ENCODE measurements around the gene GFRA4. TPM values are rescaled to one million over a fixed set of nuclear protein-coding genes. Genes with fewer than 3 reads are reported as not detected.

GFRA4 gene
- total RNA-seq, 1 experiment from 2014 or later = not detected

DNA sequence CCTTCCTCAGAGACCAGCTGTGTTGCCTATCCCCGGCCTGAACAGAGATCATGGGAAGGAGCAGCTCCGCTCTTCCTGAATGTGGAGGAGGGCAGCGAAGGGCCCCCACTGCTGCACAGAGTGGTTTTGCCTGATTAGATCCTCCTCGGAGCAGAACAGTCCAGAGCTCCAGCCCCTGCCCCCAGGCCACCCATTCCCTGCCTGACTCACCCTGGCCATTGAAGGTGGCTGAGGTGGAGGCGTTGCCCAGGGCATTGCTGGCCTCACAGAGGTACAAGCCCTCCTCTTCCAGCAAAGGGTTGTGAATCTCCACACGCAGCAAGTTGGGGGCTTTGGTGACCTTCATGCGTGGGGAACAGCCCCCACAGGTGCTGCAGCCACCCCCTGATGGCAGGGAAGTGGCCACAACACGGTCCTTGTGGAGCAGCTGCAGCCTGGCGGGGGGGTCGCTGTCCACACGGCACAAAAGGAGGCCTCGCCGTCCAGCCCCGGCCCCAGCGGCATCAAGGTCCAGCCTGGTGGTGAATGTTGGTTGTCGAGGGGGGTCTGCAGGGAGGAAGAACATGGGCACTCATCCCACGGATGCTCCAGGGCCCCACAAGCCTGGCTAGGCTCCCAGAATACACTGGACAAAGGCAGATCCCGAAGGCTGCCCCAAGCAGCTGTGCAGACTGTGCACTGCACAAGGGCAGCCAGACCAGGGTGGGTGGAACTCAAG, 34.5 kb upstream of the GFRA4 start:
- no peaks in the 10 kb centered on the region for H3K4me1 ChIP-seq (ENCODE audit: low read length)
- no peaks in the 10 kb centered on the region for H4K20me1 ChIP-seq (ENCODE audit: insufficient read depth, low read depth, low read length)
- peaks cover 4% of the 10 kb centered on the region; the same call in 1 of the 2 replicates for H3K9me3 ChIP-seq (ENCODE audit: low read length)
- H3K4me3 ChIP-seq (ENCODE audit: low read length) = no peak overlapping the region
- H3K9me2 ChIP-seq (replicated peaks; ENCODE audit: insufficient read depth, low read length) = no peaks in the 10 kb centered on the region
- no peak for DNase-seq
- no peak overlapping the region for H2AFZ ChIP-seq (ENCODE audit: low read length)
- H3K79me2 ChIP-seq (ENCODE audit: low read length) = no peaks in the 10 kb centered on the region
- no peaks in the 10 kb centered on the region for H3K36me3 ChIP-seq (ENCODE audit: insufficient read depth, low read length)
- H3K4me2 ChIP-seq (ENCODE audit: low read depth, low read length, poor library complexity, severe bottlenecking) = no peak overlapping the region
- H3K27me3 ChIP-seq (ENCODE audit: low read length) = no peaks in the 10 kb centered on the region
- no peak overlapping the region for H3K9ac ChIP-seq (ENCODE audit: low read length)
- no peak overlapping the region for H3K27ac ChIP-seq (ENCODE audit: low read length)

DNA sequence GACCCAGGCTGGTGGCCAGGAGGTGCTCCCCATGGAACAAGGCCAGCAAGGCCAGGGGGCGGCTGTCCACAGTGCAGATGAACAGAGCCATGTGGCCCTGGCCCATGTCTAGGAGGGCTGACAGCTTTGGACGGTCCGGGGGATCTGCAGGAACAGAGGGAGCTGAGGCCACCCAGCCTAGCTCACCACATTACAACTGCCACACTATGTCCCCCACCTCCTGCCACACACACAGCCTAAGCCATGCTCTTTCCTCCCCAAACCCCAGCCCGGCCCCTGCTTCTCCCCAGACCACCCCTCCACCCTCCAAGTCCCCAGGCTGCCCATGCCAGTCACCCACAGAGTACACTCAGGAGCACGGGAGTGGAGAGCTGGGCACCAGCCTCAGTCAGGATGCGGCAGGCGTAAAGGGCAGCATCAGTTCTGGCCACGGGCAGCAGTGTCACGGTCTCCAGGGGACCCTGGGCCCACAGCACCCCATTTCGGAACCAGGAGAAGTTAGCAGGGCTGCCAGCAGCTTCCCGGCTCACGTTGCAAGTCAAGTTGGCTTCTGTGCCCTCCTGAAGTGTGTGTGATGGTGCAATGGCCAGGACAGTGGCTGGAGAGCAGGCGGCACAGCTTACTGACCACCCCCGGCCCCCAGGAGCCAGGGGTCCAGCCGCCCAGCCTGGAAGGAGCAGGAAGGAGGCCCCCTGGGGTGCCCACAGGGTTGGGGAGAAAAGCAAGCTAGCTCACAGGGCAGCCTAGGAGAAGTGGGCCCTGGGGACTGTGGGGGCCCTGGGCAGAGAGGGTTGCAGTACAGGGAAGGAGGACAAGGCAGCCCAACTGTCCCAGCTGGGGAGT, 33.8 kb upstream of the GFRA4 start:
- Histone ChIP-seq H3K4me3 (ENCODE audit: low read length) (no peak overlapping the region), H3K79me2 (ENCODE audit: low read length) (no peaks in the 10 kb centered on the region), H4K20me1 (ENCODE audit: insufficient read depth, low read depth, low read length) (no peaks in the 10 kb centered on the region), H3K36me3 (ENCODE audit: insufficient read depth, low read length) (no peaks in the 10 kb centered on the region), H3K27ac (ENCODE audit: low read length) (no peak overlapping the region), H3K9me2 (replicated peaks; ENCODE audit: insufficient read depth, low read length) (no peaks in the 10 kb centered on the region), H3K9ac (ENCODE audit: low read length) (no peak overlapping the region), H3K9me3 (ENCODE audit: low read length) (peaks cover 4% of the 10 kb centered on the region; the same call in 1 of the 2 replicates), H3K4me1 (ENCODE audit: low read length) (no peaks in the 10 kb centered on the region), H3K27me3 (ENCODE audit: low read length) (no peaks in the 10 kb centered on the region), H3K4me2 (ENCODE audit: low read depth, low read length, poor library complexity, severe bottlenecking) (no peak overlapping the region), H2AFZ (ENCODE audit: low read length) (no peak overlapping the region)
- no peak for DNase-seq

DNA sequence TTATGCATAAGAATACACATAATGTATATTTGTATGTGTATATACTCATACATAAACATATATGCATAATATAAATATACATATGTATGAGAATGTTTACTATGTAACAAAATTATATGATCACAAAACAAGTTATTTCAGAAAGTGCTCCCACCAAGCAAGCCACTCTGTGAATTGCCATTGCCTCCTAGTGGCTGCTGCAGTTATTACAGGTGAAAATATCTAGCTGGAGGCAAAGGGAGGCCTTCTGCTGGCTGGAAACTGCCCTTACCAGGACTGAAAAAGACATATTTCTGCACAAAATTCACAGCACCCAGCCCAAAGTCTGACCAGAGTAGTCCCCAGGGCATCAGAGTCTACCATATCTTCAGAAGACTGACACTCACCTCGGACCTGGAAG, 33.0 kb upstream of the GFRA4 start:
- Histone ChIP-seq H4K20me1 (ENCODE audit: insufficient read depth, low read depth, low read length) (no peaks in the 10 kb centered on the region), H3K27ac (ENCODE audit: low read length) (no peak overlapping the region), H3K27me3 (ENCODE audit: low read length) (no peaks in the 10 kb centered on the region), H3K9me2 (replicated peaks; ENCODE audit: insufficient read depth, low read length) (no peaks in the 10 kb centered on the region), H3K4me2 (ENCODE audit: low read depth, low read length, poor library complexity, severe bottlenecking) (no peak overlapping the region), H2AFZ (ENCODE audit: low read length) (no peak overlapping the region), H3K36me3 (ENCODE audit: insufficient read depth, low read length) (no peaks in the 10 kb centered on the region), H3K79me2 (ENCODE audit: low read length) (no peaks in the 10 kb centered on the region), H3K4me3 (ENCODE audit: low read length) (no peak overlapping the region), H3K9ac (ENCODE audit: low read length) (no peak overlapping the region), H3K4me1 (ENCODE audit: low read length) (no peaks in the 10 kb centered on the region), H3K9me3 (ENCODE audit: low read length) (peaks cover 4% of the 10 kb centered on the region; the same call in 1 of the 2 replicates)
- DNase-seq = peak; percentile 72

DNA sequence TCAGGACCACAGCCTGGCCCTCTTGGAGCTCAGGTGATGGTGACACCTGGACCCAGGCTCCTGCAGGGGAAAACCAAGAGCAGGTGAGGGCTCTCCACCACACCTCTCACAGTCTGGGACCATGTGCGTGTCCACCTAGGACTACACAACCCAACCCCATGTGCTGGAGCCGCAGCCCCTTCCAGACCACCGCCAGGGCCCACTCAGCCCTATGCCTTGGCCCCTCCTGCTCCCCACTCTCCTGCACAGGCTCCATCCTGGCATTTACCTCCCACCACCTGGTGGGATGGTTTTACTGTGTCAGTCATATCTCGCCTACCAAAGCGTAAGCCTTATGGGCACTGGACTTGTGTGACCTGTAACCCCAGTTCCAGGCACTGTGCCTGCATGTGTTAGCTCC, 31.7 kb upstream of the GFRA4 start:
- Histone ChIP-seq H3K4me2 (ENCODE audit: low read depth, low read length, poor library complexity, severe bottlenecking) (no peak overlapping the region), H3K4me3 (ENCODE audit: low read length) (no peak overlapping the region), H3K9me2 (replicated peaks; ENCODE audit: insufficient read depth, low read length) (no peaks in the 10 kb centered on the region), H3K79me2 (ENCODE audit: low read length) (no peaks in the 10 kb centered on the region), H4K20me1 (ENCODE audit: insufficient read depth, low read depth, low read length) (no peaks in the 10 kb centered on the region), H3K9ac (ENCODE audit: low read length) (no peak overlapping the region), H3K27ac (ENCODE audit: low read length) (no peak overlapping the region), H3K4me1 (ENCODE audit: low read length) (no peaks in the 10 kb centered on the region), H3K36me3 (ENCODE audit: insufficient read depth, low read length) (no peaks in the 10 kb centered on the region), H3K27me3 (ENCODE audit: low read length) (no peaks in the 10 kb centered on the region), H2AFZ (ENCODE audit: low read length) (no peak overlapping the region), H3K9me3 (ENCODE audit: low read length) (peaks cover 4% of the 10 kb centered on the region; the same call in 1 of the 2 replicates)
- no peak for DNase-seq

DNA sequence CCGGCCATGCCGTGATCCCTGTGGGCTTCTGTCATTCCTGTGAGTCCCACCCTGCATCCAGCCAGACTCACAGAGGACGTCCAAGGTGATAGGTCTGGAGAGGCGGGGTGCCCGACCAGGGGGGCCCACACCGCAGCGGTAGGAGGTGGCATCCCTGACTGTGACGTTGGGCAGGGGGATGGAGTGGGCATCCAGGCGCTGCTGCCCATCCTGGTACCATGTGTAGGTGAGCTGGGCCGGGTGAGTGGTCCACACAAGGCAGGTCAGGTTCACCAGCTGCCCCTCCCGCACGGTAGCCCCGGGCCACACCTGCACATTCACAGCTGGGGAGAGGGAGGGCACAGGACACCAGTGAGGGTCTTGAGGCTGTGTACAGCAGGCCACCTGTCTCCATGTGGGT, 30.2 kb upstream of the GFRA4 start:
- Histone ChIP-seq H3K79me2 (ENCODE audit: low read length) (no peaks in the 10 kb centered on the region), H3K4me3 (ENCODE audit: low read length) (no peak overlapping the region), H3K27me3 (ENCODE audit: low read length) (no peaks in the 10 kb centered on the region), H3K4me2 (ENCODE audit: low read depth, low read length, poor library complexity, severe bottlenecking) (no peak overlapping the region), H3K9ac (ENCODE audit: low read length) (no peak overlapping the region), H3K9me3 (ENCODE audit: low read length) (peaks cover 4% of the 10 kb centered on the region; the same call in 1 of the 2 replicates), H3K9me2 (replicated peaks; ENCODE audit: insufficient read depth, low read length) (no peaks in the 10 kb centered on the region), H2AFZ (ENCODE audit: low read length) (no peak overlapping the region), H3K4me1 (ENCODE audit: low read length) (no peaks in the 10 kb centered on the region), H3K27ac (ENCODE audit: low read length) (no peak overlapping the region), H4K20me1 (ENCODE audit: insufficient read depth, low read depth, low read length) (no peaks in the 10 kb centered on the region), H3K36me3 (ENCODE audit: insufficient read depth, low read length) (no peaks in the 10 kb centered on the region)
- no peak for DNase-seq

DNA sequence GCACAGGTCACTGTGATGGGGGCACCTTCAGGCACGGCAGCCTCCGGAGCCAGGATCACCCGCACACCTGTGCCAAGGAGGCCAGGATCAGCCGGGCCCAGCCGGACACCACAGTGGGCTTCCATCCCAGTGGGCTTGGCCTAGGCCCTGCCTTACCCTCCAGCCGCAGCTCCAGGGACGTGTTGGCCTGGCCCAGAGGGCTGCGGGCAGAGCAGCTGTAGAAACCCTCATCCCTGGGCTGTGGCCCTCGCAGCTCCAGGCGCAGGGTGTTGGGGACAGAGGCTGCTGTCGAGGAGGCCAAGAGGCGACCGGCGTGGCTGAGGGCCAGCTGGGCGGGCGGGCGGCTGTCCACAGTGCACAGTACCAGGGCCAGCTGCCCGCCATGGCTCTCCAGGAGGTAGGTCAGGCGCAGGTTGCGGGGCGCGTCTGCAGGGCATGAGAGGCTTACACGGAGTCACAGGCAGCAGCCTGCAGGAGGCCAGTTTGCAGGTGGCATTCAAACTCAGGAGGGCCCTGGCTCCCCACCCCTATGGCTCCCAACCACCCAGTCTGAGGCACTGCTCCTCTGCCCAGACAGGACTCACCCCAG, 29.6 kb upstream of the GFRA4 start:
- peaks cover 4% of the 10 kb centered on the region; the same call in 1 of the 2 replicates for H3K9me3 ChIP-seq (ENCODE audit: low read length)

DNA sequence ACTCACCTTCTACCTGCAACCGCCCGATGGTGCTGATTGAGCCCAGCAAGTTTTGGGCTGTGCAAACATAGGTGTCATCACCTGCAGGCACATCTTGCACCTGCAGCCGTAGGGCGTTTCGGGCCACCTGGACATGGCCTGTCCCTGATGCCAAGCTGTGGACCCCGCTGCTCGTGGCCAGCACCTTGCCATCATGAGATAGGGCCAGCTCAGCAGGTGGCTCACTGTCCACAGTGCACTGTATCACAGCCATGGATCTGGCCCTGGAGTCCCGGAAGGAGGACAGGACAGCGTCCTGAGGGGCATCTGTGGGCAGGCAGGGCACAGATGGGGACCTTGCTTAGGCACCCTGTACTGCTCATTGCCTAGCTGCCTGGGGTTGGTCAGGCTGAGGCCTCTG, 28.7 kb upstream of the GFRA4 start:
- no peak overlapping the region for H3K4me2 ChIP-seq (ENCODE audit: low read depth, low read length, poor library complexity, severe bottlenecking)
- no peaks in the 10 kb centered on the region for H3K9me2 ChIP-seq (replicated peaks; ENCODE audit: insufficient read depth, low read length)
- no peaks in the 10 kb centered on the region for H3K79me2 ChIP-seq (ENCODE audit: low read length)
- no peaks in the 10 kb centered on the region for H3K27me3 ChIP-seq (ENCODE audit: low read length)
- DNase-seq = no peak
- H3K4me1 ChIP-seq (ENCODE audit: low read length) = no peaks in the 10 kb centered on the region
- no peaks in the 10 kb centered on the region for H3K36me3 ChIP-seq (ENCODE audit: insufficient read depth, low read length)
- H3K9me3 ChIP-seq (ENCODE audit: low read length) = peaks cover 4% of the 10 kb centered on the region; the same call in 1 of the 2 replicates
- no peak overlapping the region for H3K9ac ChIP-seq (ENCODE audit: low read length)
- no peak overlapping the region for H3K4me3 ChIP-seq (ENCODE audit: low read length)
- no peak overlapping the region for H3K27ac ChIP-seq (ENCODE audit: low read length)
- H2AFZ ChIP-seq (ENCODE audit: low read length) = no peak overlapping the region
- H4K20me1 ChIP-seq (ENCODE audit: insufficient read depth, low read depth, low read length) = no peaks in the 10 kb centered on the region

More for the DNA sequence above, 29.6 kb upstream of the GFRA4 start:
- Histone ChIP-seq H3K27me3 (ENCODE audit: low read length) (no peaks in the 10 kb centered on the region), H3K9ac (ENCODE audit: low read length) (no peak overlapping the region), H3K4me3 (ENCODE audit: low read length) (no peak overlapping the region), H3K4me1 (ENCODE audit: low read length) (no peaks in the 10 kb centered on the region), H3K79me2 (ENCODE audit: low read length) (no peaks in the 10 kb centered on the region), H3K9me2 (replicated peaks; ENCODE audit: insufficient read depth, low read length) (no peaks in the 10 kb centered on the region), H4K20me1 (ENCODE audit: insufficient read depth, low read depth, low read length) (no peaks in the 10 kb centered on the region), H3K4me2 (ENCODE audit: low read depth, low read length, poor library complexity, severe bottlenecking) (no peak overlapping the region), H3K27ac (ENCODE audit: low read length) (no peak overlapping the region), H2AFZ (ENCODE audit: low read length) (no peak overlapping the region), H3K36me3 (ENCODE audit: insufficient read depth, low read length) (no peaks in the 10 kb centered on the region)
- DNase-seq = no peak

DNA sequence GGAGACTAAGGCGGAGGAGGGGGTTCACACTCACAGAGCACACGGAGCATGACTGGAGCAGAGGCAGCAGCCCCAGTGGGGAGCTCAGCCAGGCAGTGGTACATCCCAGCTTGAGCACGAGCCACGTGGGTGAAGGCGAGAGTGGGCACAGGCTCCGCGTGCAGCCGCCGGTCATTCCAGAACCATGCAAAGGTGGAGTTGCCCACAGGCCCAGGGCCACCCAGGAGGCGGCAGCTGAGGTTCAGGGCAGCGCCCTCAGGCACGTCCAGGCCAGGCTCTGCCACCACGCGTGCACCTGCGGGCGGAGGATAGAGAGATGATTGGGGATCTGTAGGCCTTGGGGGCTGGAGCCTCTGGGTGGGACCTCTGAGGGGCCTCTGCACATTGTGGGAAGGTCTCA, 28.1 kb upstream of the GFRA4 start:
- H3K27ac ChIP-seq (ENCODE audit: low read length) = no peak overlapping the region
- H4K20me1 ChIP-seq (ENCODE audit: insufficient read depth, low read depth, low read length) = no peaks in the 10 kb centered on the region
- H3K4me1 ChIP-seq (ENCODE audit: low read length) = no peaks in the 10 kb centered on the region

More for the DNA sequence above, 28.1 kb upstream of the GFRA4 start:
- Histone ChIP-seq H2AFZ (ENCODE audit: low read length) (no peak overlapping the region), H3K27me3 (ENCODE audit: low read length) (no peaks in the 10 kb centered on the region), H3K9me2 (replicated peaks; ENCODE audit: insufficient read depth, low read length) (no peaks in the 10 kb centered on the region), H3K4me3 (ENCODE audit: low read length) (no peak overlapping the region), H3K9me3 (ENCODE audit: low read length) (peaks cover 1% of the 10 kb centered on the region; the same call in 1 of the 2 replicates), H3K79me2 (ENCODE audit: low read length) (no peaks in the 10 kb centered on the region), H3K4me2 (ENCODE audit: low read depth, low read length, poor library complexity, severe bottlenecking) (no peak overlapping the region), H3K9ac (ENCODE audit: low read length) (no peak overlapping the region), H3K36me3 (ENCODE audit: insufficient read depth, low read length) (no peaks in the 10 kb centered on the region)
- no peak for DNase-seq

Data from Karpas-422 (cell line).